Mesothelial cell of epicardium (in vitro differentiated cells): ENCODE data around the gene PPDPF. TPM values are rescaled to one million over a fixed set of nuclear protein-coding genes. Genes with fewer than 3 reads are reported as not detected.

ENCODE experiments used
- DNase-seq, 2 experiments: peaks; one replicate each; pipeline ENCODE4 v3.0.0; 2021; ENCODE audit warnings: low spot score in 2 of 2; ENCODE audit not compliant: unreplicated experiment in 2 of 2
- H3K27ac Mint-ChIP-seq: 2 replicates; pipeline ENCODE4 v1.8.0; 2021; ENCODE audit warnings: mixed read lengths
- H3K27me3 Mint-ChIP-seq: 2 replicates; pipeline ENCODE4 v1.8.0; 2021; ENCODE audit warnings: low read depth, mixed read lengths
- H3K36me3 Mint-ChIP-seq: 2 replicates; pipeline ENCODE4 v1.8.0; 2021; ENCODE audit warnings: mixed read lengths
- H3K4me1 Mint-ChIP-seq: 2 replicates; pipeline ENCODE4 v1.8.0; 2021; ENCODE audit warnings: mixed read lengths
- H3K4me3 Mint-ChIP-seq: 2 replicates; pipeline ENCODE4 v1.8.0; 2021; ENCODE audit warnings: mild to moderate bottlenecking, moderate library complexity, mixed read lengths
- H3K9me3 Mint-ChIP-seq: 2 replicates; pipeline ENCODE4 v1.8.0; 2021; ENCODE audit warnings: mixed read lengths
- total RNA-seq: library from RNA; stranded (reverse); gene quantifications from 3 replicates; pipeline ENCODE4 v1.2.1, GENCODE V29; 2021
- TF ChIP-seq, protein P1 (sequence below): fragments of 200-600 bp; sonication (generic); IDR thresholded peaks from one replicate; pipeline ENCODE4 v1.5.0; 2021; ENCODE audit warnings: antibody characterized with exemption; ENCODE audit not compliant: unreplicated experiment

Gene PPDPF
- total RNA-seq, 1 donor from 2014 or later, result 271 TPM

DNA sequence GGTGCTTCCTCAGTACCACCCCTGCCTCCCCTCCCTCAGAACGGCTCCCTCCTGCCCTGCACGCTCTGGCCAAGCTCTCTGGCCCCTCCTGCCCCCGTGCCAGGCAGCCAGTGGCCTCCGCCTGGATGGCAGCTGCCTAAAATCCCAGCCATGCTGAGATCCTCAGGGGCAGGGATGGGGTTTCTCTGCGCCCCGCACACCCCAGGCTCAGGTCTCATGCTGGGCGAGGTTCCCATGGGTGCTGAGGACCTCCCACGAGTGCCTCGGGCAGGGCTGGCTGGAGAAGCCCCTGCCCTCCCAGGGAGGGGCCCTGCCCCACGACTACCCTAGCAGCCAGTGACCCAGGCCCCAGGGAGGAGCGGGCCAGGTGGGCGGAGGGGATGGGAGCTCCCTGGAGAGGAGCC lies 13.9 kb downstream of the PPDPF start:
- no peaks in the 10 kb centered on the region for H3K36me3 Mint-ChIP-seq
- no peaks in the 10 kb centered on the region for H3K27me3 Mint-ChIP-seq
- no peak overlapping the region for H3K4me3 Mint-ChIP-seq

DNA sequence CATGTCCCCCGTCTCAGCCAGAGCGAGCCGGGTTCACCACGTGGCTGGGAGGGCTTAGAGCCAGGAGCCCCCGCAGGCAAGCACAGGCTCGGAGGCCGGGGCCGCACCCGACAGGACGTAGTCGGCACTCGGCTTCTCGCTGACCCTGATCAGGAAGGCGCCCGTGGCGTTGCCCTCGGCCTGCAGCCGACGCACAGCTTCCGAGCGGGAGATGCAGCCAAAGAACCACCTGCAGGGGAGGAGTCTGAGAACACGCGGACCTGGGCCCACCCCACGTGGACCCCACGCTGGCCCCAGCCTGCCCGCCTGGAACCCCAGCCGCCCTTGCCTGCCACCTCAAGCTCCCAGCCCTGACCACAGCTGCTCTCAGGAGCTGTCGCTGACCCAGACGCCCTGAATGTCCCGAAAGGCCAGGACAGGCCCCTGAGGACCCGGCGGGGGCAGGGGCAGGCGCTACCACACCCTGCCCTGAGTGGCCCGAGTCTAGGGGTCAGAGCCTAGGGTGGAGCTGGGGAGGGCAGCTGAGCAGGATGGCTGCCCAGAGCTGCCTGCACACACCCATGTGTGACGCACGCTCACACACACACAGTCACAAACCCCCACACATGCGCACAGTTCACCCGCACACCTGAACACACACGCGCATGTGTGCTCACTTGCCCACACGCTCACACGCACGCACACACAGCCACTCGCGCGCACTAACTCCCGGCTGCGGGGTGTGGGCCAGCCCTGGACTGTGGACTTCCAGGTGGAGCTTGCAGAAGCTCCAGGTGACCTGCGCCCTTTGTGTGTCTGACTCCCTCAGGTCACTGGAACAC lies 14.5 kb downstream of the PPDPF start:
- Mint-ChIP-seq H3K36me3 (no peaks in the 10 kb centered on the region), H3K27ac (no peak overlapping the region)

More for the DNA sequence above, 13.9 kb downstream of the PPDPF start:
- peaks cover 2% of the 10 kb centered on the region for H3K4me1 Mint-ChIP-seq
- DNase-seq, result no peak
- TF ChIP-seq, protein P1, sequence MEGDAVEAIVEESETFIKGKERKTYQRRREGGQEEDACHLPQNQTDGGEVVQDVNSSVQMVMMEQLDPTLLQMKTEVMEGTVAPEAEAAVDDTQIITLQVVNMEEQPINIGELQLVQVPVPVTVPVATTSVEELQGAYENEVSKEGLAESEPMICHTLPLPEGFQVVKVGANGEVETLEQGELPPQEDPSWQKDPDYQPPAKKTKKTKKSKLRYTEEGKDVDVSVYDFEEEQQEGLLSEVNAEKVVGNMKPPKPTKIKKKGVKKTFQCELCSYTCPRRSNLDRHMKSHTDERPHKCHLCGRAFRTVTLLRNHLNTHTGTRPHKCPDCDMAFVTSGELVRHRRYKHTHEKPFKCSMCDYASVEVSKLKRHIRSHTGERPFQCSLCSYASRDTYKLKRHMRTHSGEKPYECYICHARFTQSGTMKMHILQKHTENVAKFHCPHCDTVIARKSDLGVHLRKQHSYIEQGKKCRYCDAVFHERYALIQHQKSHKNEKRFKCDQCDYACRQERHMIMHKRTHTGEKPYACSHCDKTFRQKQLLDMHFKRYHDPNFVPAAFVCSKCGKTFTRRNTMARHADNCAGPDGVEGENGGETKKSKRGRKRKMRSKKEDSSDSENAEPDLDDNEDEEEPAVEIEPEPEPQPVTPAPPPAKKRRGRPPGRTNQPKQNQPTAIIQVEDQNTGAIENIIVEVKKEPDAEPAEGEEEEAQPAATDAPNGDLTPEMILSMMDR, result no peak
- H3K27ac Mint-ChIP-seq, result no peak overlapping the region
- H3K9me3 Mint-ChIP-seq, result no peaks in the 10 kb centered on the region

DNA sequence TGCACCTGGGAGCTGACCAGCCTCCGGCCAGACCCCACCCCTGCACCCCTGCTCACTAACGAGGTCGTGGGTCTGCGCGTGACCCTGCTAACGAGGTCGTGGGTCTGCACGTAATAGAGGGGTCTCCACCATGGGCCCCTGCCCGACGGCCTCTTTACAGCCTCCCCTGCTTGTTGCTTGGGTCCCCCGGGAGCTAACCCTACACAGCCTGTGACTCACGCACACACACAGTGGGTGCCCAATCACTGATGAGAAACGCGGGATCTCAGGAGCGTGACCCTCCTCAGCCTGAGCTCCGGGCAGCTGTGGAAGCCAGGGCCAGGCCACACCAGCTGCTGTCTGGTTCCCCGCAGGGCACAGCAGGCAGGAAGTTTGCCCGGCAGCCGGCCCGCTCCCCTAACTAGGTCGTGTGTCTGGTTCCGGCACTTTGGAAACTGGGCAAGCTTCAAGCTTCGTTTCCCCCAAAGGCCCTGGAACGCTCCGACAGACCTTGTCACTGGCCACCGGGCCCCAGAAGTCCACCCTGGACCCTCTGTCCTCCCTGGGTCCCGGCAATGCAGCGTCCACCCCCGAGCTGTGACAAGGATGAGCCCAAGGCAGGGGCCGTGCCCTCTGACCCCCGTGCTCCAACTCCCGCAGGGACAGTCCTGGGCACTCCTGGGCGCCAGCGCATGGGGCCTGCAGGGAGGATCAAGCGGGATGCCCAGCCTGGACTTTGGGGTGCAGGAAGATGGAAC lies 15.8 kb downstream of the PPDPF start:
- H3K27ac Mint-ChIP-seq, result no peak overlapping the region
- peaks cover 2% of the 10 kb centered on the region for H3K4me1 Mint-ChIP-seq
- H3K9me3 Mint-ChIP-seq, result no peaks in the 10 kb centered on the region
- DNase-seq, result no peak
- no peaks in the 10 kb centered on the region for H3K36me3 Mint-ChIP-seq
- no peak overlapping the region for H3K4me3 Mint-ChIP-seq
- TF ChIP-seq, protein P1, result no peak
- no peaks in the 10 kb centered on the region for H3K27me3 Mint-ChIP-seq

More for the DNA sequence above, 14.5 kb downstream of the PPDPF start:
- no peaks in the 10 kb centered on the region for H3K27me3 Mint-ChIP-seq
- no peaks in the 10 kb centered on the region for H3K9me3 Mint-ChIP-seq
- no peak overlapping the region for H3K4me3 Mint-ChIP-seq
- DNase-seq, result peak in 1 of 2 experiments; percentile 16
- H3K4me1 Mint-ChIP-seq, result peaks cover 2% of the 10 kb centered on the region
- TF ChIP-seq, protein P1, result no peak

DNA sequence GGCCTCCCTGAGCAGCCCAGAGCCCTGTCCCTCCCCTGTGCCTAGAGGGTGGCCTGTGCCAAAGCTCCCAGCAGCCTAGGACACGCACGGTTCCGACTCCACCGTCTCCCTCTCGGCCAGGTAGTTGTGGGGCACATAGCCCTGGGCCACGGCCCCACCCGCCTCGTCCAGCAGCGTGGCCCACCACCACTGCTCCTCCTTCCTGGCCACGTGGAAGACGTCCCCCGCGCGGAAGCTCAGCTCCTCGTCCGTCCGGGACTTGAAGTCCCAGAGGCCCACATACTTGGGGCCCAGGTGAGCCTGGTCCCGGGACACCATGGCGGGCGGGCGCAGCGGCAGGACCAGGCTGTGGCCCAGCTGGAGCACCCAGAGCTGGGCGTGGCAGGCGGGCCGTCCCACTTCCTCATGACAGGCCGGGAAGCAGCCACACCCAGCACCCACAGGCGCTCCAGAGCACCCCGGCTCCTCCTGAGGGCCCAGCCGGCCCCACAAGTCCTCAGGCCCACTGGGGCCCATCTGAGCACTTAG lies 16.5 kb downstream of the PPDPF start, which contains the start of gene PTK6:
Gene PTK6 (minus strand): TSS at position 380 of the 528 bp plus-strand sequence. CDS start 62 bp downstream, at position 318.
- TF ChIP-seq, protein P1, result no peak
- peak within 1 kb of the TSS; percentile 47 for H3K4me3 Mint-ChIP-seq
- no peaks in the 10 kb centered on the region for H3K36me3 Mint-ChIP-seq
- no peak within 1 kb of the TSS for H3K27ac Mint-ChIP-seq
- H3K9me3 Mint-ChIP-seq, result no peaks in the 10 kb centered on the region
- DNase-seq, result no peak
- H3K27me3 Mint-ChIP-seq, result no peaks in the 10 kb centered on the region
- H3K4me1 Mint-ChIP-seq, result peaks cover 2% of the 10 kb centered on the region

DNA sequence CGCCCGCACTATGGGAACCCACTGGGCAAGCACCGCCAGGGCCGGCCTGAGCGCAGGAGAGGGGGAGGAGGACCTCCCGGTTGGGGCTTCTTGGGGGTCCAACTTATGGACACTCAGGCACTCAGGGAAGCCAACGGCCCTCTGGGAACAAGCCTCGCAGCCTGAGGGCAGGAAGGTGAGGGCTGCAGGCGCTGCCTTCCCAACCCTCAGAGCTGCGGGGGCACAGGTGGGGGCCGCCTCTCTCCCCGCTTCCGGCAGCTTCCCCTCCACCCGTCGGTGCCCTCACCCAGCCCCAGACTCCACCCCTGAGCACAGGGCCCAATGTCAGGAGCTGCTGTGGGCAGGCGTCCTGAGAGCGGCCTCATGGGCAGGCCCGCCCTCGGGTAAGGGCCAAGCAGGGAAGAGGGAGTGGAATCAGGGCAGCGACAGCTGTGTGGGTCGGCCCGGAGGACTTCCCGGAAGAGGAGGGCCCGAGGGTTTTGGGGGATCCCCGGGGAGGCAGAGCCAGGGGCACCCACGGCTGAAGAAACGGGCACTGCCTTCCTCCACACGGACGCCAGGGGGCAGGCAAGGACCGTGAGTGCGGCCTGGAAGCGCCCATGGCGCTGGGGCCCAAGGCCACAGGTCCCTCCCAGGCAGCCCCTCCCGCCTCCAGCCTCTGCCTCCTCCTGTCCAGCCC lies 17.1 kb downstream of the PPDPF start:
- H3K4me3 Mint-ChIP-seq, result peak overlapping the region; percentile 47
- no peaks in the 10 kb centered on the region for H3K36me3 Mint-ChIP-seq
- H3K4me1 Mint-ChIP-seq, result peaks cover 2% of the 10 kb centered on the region
- H3K27ac Mint-ChIP-seq, result no peak overlapping the region
- TF ChIP-seq, protein P1, result peak; percentile 95
- DNase-seq, result peak; percentile 58 to 85
- H3K27me3 Mint-ChIP-seq, result no peaks in the 10 kb centered on the region
- H3K9me3 Mint-ChIP-seq, result no peaks in the 10 kb centered on the region
